HG03571 (cell line): ENCODE results near the gene STOML3.
"Not testable (repeated sequence)": the region's sequence is repeated elsewhere in the genome, so short reads cannot be mapped to it uniquely, and the experiment has no call there.

Experiments
- ATAC-seq: cut with Tn5 transposase; IDR thresholded peaks from one replicate; pipeline ENCODE4 v1.9.1; 2021; ENCODE audit not compliant: unreplicated experiment

STOML3 gene

GRCh38 chr13:38990693-38991092 is at the start of gene STOML3:
Gene STOML3, minus strand, starts transcription at chr13:38990831. Its CDS starts 110 bp downstream, at chr13:38990721.
- no peak for ATAC-seq

- ATAC-seq: no peak
These were observed 49.6 kb upstream of the STOML3 start for GRCh38 chr13:39040206-39040605.

- ATAC-seq: no peak
These were observed 48.4 kb upstream of the STOML3 start for GRCh38 chr13:39039041-39039440.

GRCh38 chr13:39038569-39039030 is 48.0 kb upstream of the STOML3 start:
- peak; percentile 24 for ATAC-seq

- peak; percentile 74 for ATAC-seq
These were observed 47.4 kb upstream of the STOML3 start, which contains the start of the genes NHLRC3 and PROSER1 for GRCh38 chr13:39037880-39038568. Gene NHLRC3, plus strand, starts transcription at chr13:39038456. Its CDS starts 184 bp downstream, at chr13:39038640. Gene PROSER1, minus strand, starts transcription at chr13:39038089. Its CDS starts 847 bp downstream, at chr13:39037242.

GRCh38 chr13:39037410-39037879 is 46.8 kb upstream of the STOML3 start:
- peak; percentile 22 for ATAC-seq

GRCh38 chr13:39036212-39036611 is 45.6 kb upstream of the STOML3 start:
- ATAC-seq: no peak

GRCh38 chr13:39035799-39036198 is 45.2 kb upstream of the STOML3 start:
- no peak for ATAC-seq

- ATAC-seq: no peak
These were observed 44.6 kb upstream of the STOML3 start for GRCh38 chr13:39035204-39035603.

- ATAC-seq: no peak
These were observed 43.5 kb upstream of the STOML3 start for GRCh38 chr13:39034085-39034484.

- ATAC-seq: no peak
These were observed 41.5 kb upstream of the STOML3 start for GRCh38 chr13:39032150-39032549.

GRCh38 chr13:39025433-39025839 is 34.8 kb upstream of the STOML3 start:
- ATAC-seq: no peak

GRCh38 chr13:39023761-39024160 is 33.1 kb upstream of the STOML3 start:
- no peak for ATAC-seq

- no peak for ATAC-seq
These were observed 32.7 kb upstream of the STOML3 start for GRCh38 chr13:39023316-39023715.

GRCh38 chr13:39020853-39021462 is 30.3 kb upstream of the STOML3 start:
- ATAC-seq: no peak

- peak; percentile 70 for ATAC-seq
These were observed 26.2 kb upstream of the STOML3 start for GRCh38 chr13:39016787-39017186.

GRCh38 chr13:39016087-39016486 is 25.5 kb upstream of the STOML3 start:
- ATAC-seq: peak; percentile 48

GRCh38 chr13:39013462-39013861 is 22.8 kb upstream of the STOML3 start:
- no peak for ATAC-seq

GRCh38 chr13:39012608-39013007 is 22.0 kb upstream of the STOML3 start:
- ATAC-seq: no peak

GRCh38 chr13:39006371-39007111 is 15.9 kb upstream of the STOML3 start:
- ATAC-seq: not testable (repeated sequence)

GRCh38 chr13:38998739-38999138 is 8.1 kb upstream of the STOML3 start:
- no peak for ATAC-seq
